Measurements from ENCODE around the gene TCTA.

Gene TCTA

GRCh38 chr3:49461443-49462171 is 49.4 kb downstream of the TCTA start:
- DNase-seq, result no peak

DNA sequence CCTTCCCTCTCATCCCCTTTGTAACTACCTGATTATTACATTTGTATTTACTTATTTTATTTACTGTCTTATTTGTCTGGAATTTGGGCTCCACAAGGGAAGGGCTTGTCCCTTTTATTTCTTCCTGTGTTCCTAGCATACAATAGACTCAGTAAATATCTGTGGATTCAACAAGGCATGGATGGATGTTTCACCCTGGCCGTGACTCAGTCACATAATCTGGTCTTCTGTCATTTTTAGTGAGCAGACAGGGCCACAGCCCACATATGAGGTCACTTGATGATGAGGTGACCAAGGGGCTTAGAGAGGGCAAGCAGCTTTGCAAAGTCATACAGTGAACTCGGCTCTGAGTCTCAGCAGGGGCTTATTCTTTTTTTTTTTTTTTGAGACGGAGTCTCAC is 50.0 kb downstream of the TCTA start:
- DNase-seq, result no peak

GRCh38 chr3:49465270-49466034 is 53.2 kb downstream of the TCTA start:
- no peak for DNase-seq
